ENCODE measurements around the gene UNKL. TPM values are rescaled to one million over a fixed set of nuclear protein-coding genes. Genes with fewer than 3 reads are reported as not detected.

UNKL gene
- total and polyA plus RNA-seq, 10 donors, result 6.6 to 80.0 (median 44.4) TPM

GRCh38 chr16:1429631-1430030, 15.1 kb upstream of the UNKL start:
- no peak for DNase-seq
- intact Hi-C loops (cut with DNase I; ENCODE audit: low total_unique reads), result loop anchor here (10.0 kb wide), 1 partner anchor 185 kb away; the partner anchor contains the start of genes CRAMP1 and IFT140
- no peak overlapping the region for H3K27ac ChIP-seq
- no peak overlapping the region for H3K4me3 ChIP-seq
- WGBS, 5 donors, result 89 to 94% (median 93%) methylated on average over 10 to 13 of the region's 13 CpGs
- H3K4me1 ChIP-seq, result peaks cover 0 to 57% (median 12%) of the 10 kb centered on the region in 6 donors
- peaks cover 0 to 56% (median 0%) of the 10 kb centered on the region in 7 donors for H3K27me3 ChIP-seq (replicated peaks in 1 of 7)
- peaks cover 0 to 5% (median 0%) of the 10 kb centered on the region in 6 donors for H3K36me3 ChIP-seq
- TF ChIP-seq POLR2A (IDR thresholded peaks at IDR 0.05), result no peak
- no peak for TF ChIP-seq CTCF (IDR thresholded peaks at IDR 0.05 in 8 of 11, conservative IDR thresholded peaks at IDR 0.05 in 3 of 11)
- TF ChIP-seq POLR2AphosphoS5 (IDR thresholded peaks at IDR 0.05), result no peak
- no peaks in the 10 kb centered on the region for H3K9me3 ChIP-seq

- peaks cover 0 to 56% (median 0%) of the 10 kb centered on the region in 7 donors for H3K27me3 ChIP-seq (replicated peaks in 1 of 7)
- H3K4me3 ChIP-seq, result peak overlapping the region in 1 of 8 donors; percentile 29
- 65 to 95% (median 85%) methylated on average over 8 to 11 of the region's 11 CpGs for WGBS, 5 donors
- intact Hi-C loops (cut with DNase I; ENCODE audit: low total_unique reads), result loop anchor here (10.0 kb wide), 1 partner anchor 186 kb away; the partner anchor contains the start of genes CRAMP1 and IFT140
- no peak for TF ChIP-seq CTCF (IDR thresholded peaks at IDR 0.05 in 8 of 11, conservative IDR thresholded peaks at IDR 0.05 in 3 of 11)
- DNase-seq, result no peak
- no peaks in the 10 kb centered on the region for H3K36me3 ChIP-seq
- no peaks in the 10 kb centered on the region for H3K9me3 ChIP-seq
- no peak overlapping the region for H3K27ac ChIP-seq
- peaks cover 0 to 57% (median 12%) of the 10 kb centered on the region in 6 donors for H3K4me1 ChIP-seq
Measured at GRCh38 chr16:1429012-1429411, 14.5 kb upstream of the UNKL start.

- Histone ChIP-seq H3K27me3 (replicated peaks in 1 of 7) (peaks cover 0 to 53% (median 0%) of the 10 kb centered on the region in 7 donors), H3K9me3 (no peaks in the 10 kb centered on the region), H3K36me3 (no peaks in the 10 kb centered on the region), H3K4me3 (peak overlapping the region in 2 of 8 donors; percentile 3 to 29), H3K27ac (no peak overlapping the region), H3K4me1 (peaks cover 0 to 53% (median 12%) of the 10 kb centered on the region in 6 donors)
- 12 to 36% (median 16%) methylated on average over 12 to 21 of the region's 21 CpGs for WGBS, 5 donors
- peak; percentile 15 to 77 (median 53) for TF ChIP-seq CTCF (IDR thresholded peaks at IDR 0.05 in 8 of 11, conservative IDR thresholded peaks at IDR 0.05 in 3 of 11)
- peak in 2 of 3 donors; percentile 36 to 63 for TF ChIP-seq POLR2AphosphoS5 (IDR thresholded peaks at IDR 0.05)
- no peak for TF ChIP-seq POLR2A (IDR thresholded peaks at IDR 0.05)
- peak; percentile 91 for DNase-seq
- intact Hi-C loops (cut with DNase I; ENCODE audit: low total_unique reads), result loop anchor here (10.0 kb wide), 1 partner anchor 186 kb away; the partner anchor contains the start of genes CRAMP1 and IFT140
Measured at GRCh38 chr16:1428511-1428910, 14.0 kb upstream of the UNKL start.
